ENCODE measurements around the gene KCNA2.

- TF ChIP-seq CTCF (conservative IDR thresholded peaks at IDR 0.05), result no peak
- TF ChIP-seq ZFX (IDR thresholded peaks at IDR 0.05), result no peak
Observed at GRCh38 chr1:110549831-110550230, 56.3 kb downstream of the KCNA2 start.

All from C4-2B (cell line).